Measurements from ENCODE around the gene ADSS2.

The ADSS2 gene

DNA sequence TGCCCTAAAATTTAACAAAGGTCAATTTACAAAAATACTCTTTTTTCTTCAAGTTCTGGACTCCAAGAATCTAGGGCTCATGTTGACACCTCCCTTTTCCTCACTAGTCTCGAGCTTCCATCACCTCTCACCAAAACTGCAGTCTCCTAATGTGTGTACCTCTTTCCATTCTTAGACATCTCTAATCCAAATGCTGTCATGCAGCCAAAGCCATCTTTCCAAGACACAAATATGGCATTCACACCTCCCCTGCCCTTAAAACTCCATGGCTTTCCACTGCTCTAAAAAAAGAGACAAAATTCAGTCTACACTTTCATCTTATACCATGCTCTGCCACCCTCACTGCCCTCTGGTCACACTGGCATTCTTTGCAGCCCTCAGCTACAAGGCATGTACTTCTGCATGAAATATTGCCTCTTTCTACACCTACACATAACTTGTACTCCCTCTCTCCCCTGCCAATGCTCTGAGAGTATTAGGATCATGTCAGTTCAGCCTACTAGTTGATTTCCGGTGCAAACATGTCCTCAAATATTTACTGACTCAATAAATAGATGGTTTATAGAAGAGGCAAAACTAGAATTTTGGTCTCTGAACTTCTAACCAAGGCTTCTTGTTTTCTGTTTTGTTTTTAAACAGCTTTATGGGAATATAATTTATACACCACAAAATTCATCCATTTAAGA, 26.9 kb downstream of the ADSS2 start:
- Histone ChIP-seq H3K4me3 (ENCODE audit: low read depth, low read length) (no peak overlapping the region), H3K9me3 (ENCODE audit: control insufficient read depth, insufficient read depth, low read depth, low read length) (no peaks in the 10 kb centered on the region), H3K9ac (ENCODE audit: low read length) (no peak overlapping the region), H3K36me3 (ENCODE audit: control insufficient read depth, insufficient read depth, low read length) (peaks cover 56% of the 10 kb centered on the region), H3K27ac (ENCODE audit: low read depth, low read length) (no peak overlapping the region), H3K27me3 (ENCODE audit: control insufficient read depth, insufficient read depth, low read length) (no peaks in the 10 kb centered on the region), H3K4me1 (ENCODE audit: control insufficient read depth, insufficient read depth, low read length) (no peaks in the 10 kb centered on the region)

DNA sequence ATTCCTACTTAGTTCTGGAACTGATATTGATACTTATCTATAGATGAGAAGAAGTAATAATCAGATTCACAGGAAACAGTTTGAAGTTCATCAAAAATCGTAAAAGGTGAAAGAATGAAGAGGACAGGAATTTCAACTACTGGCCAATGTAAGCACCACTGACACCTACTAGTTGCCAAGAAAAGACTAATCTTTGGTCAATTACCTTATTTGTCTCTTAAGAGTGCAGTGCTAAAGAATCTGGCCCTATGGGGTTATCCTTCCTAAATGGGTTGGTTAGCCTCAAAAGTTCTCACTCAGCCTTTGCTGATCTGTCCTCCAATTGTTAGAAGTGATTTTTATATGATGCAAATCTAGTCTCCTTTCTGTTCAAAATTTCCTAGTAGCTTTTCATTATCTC, 29.5 kb downstream of the ADSS2 start:
- Histone ChIP-seq H3K4me1 (ENCODE audit: control insufficient read depth, insufficient read depth, low read length) (no peaks in the 10 kb centered on the region), H3K9me3 (ENCODE audit: control insufficient read depth, insufficient read depth, low read depth, low read length) (no peaks in the 10 kb centered on the region), H3K9ac (ENCODE audit: low read length) (no peak overlapping the region), H3K36me3 (ENCODE audit: control insufficient read depth, insufficient read depth, low read length) (peaks cover 80% of the 10 kb centered on the region), H3K27me3 (ENCODE audit: control insufficient read depth, insufficient read depth, low read length) (no peaks in the 10 kb centered on the region), H3K27ac (ENCODE audit: low read depth, low read length) (no peak overlapping the region), H3K4me3 (ENCODE audit: low read depth, low read length) (no peak overlapping the region)

GRCh38 chr1:244419024-244419423, 32.7 kb downstream of the ADSS2 start:
- Histone ChIP-seq H3K27me3 (ENCODE audit: control insufficient read depth, insufficient read depth, low read length) (no peaks in the 10 kb centered on the region), H3K27ac (ENCODE audit: low read depth, low read length) (no peak overlapping the region), H3K4me3 (ENCODE audit: low read depth, low read length) (no peak overlapping the region), H3K4me1 (ENCODE audit: control insufficient read depth, insufficient read depth, low read length) (no peaks in the 10 kb centered on the region), H3K9me3 (ENCODE audit: control insufficient read depth, insufficient read depth, low read depth, low read length) (no peaks in the 10 kb centered on the region), H3K36me3 (ENCODE audit: control insufficient read depth, insufficient read depth, low read length) (peaks cover 99% of the 10 kb centered on the region), H3K9ac (ENCODE audit: low read length) (no peak overlapping the region)

DNA sequence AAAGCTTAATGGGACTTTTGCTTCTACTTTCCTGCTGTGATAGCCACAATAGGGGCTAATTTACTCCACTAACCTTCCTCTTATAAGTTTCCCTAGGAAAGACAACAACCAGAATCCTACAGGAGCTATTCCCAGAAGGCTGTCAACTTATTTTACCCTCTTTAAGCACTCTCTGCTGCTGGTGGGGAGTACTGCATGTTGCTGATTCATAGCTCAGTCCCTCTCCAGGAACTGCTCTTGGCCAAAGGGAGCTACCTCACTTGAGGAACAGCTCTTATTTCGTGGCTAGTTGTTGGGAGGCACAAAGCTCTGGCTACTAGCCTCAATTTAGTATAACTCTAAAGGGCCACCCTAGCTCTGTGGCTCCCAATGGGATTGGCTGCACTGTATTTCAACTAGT, 37.2 kb downstream of the ADSS2 start:
- no peak overlapping the region for H3K4me3 ChIP-seq (ENCODE audit: low read depth, low read length)
- no peak overlapping the region for H3K27ac ChIP-seq (ENCODE audit: low read depth, low read length)
- H3K9ac ChIP-seq (ENCODE audit: low read length): no peak overlapping the region
- peaks cover 96% of the 10 kb centered on the region for H3K36me3 ChIP-seq (ENCODE audit: control insufficient read depth, insufficient read depth, low read length)
- no peaks in the 10 kb centered on the region for H3K4me1 ChIP-seq (ENCODE audit: control insufficient read depth, insufficient read depth, low read length)
- H3K9me3 ChIP-seq (ENCODE audit: control insufficient read depth, insufficient read depth, low read depth, low read length): no peaks in the 10 kb centered on the region
- no peaks in the 10 kb centered on the region for H3K27me3 ChIP-seq (ENCODE audit: control insufficient read depth, insufficient read depth, low read length)

DNA sequence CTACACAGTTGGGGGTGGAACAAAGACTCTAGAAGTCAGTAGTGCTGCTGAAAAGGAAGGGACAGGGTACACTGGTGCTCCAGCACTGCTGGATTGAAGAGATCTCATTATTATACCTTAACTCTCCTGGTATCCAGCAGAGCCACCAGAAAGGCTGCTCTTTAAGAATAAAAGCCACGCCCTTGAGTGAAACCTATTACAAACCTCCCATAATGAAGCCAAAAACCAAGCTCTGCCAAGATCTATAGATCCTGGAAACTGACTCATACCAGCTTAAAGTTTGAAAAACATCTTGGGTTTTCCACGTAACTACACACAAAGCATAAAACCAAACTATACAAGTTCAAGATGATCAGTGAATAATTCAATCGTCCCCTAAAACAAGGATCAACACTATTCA, 38.0 kb downstream of the ADSS2 start:
- no peak overlapping the region for H3K4me3 ChIP-seq (ENCODE audit: low read depth, low read length)
- no peaks in the 10 kb centered on the region for H3K9me3 ChIP-seq (ENCODE audit: control insufficient read depth, insufficient read depth, low read depth, low read length)
- H3K27ac ChIP-seq (ENCODE audit: low read depth, low read length): peak overlapping the region; percentile 24; the same call in 1 of the 2 replicates
- H3K4me1 ChIP-seq (ENCODE audit: control insufficient read depth, insufficient read depth, low read length): no peaks in the 10 kb centered on the region
- H3K36me3 ChIP-seq (ENCODE audit: control insufficient read depth, insufficient read depth, low read length): peaks cover 96% of the 10 kb centered on the region
- peak overlapping the region; percentile 24 for H3K9ac ChIP-seq (ENCODE audit: low read length)
- no peaks in the 10 kb centered on the region for H3K27me3 ChIP-seq (ENCODE audit: control insufficient read depth, insufficient read depth, low read length)

- H3K27ac ChIP-seq (ENCODE audit: low read depth, low read length): no peak overlapping the region
- no peaks in the 10 kb centered on the region for H3K9me3 ChIP-seq (ENCODE audit: control insufficient read depth, insufficient read depth, low read depth, low read length)
- H3K9ac ChIP-seq (ENCODE audit: low read length): no peak overlapping the region
- no peak overlapping the region for H3K4me3 ChIP-seq (ENCODE audit: low read depth, low read length)
- H3K4me1 ChIP-seq (ENCODE audit: control insufficient read depth, insufficient read depth, low read length): no peaks in the 10 kb centered on the region
- peaks cover 90% of the 10 kb centered on the region for H3K36me3 ChIP-seq (ENCODE audit: control insufficient read depth, insufficient read depth, low read length)
- no peaks in the 10 kb centered on the region for H3K27me3 ChIP-seq (ENCODE audit: control insufficient read depth, insufficient read depth, low read length)
Observed at GRCh38 chr1:244412176-244412575, 39.5 kb downstream of the ADSS2 start.

DNA sequence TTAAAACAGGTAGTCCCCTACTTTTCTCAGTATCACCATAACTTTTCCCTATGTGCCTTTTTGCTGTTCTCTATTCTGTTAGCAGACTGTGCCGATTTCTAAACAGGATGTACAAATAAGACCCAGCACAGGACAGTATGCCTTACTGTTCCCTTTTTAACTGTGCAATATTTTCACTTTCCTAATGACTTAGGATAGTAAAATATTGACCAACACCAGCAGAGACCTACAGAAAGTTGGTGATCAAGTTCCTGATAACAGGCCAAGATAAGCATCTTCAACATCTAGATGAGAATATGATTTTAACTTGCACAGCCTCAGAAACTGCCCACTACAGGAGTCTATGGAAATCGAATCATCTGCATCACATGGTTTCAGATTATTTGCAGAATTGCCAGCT, 42.0 kb downstream of the ADSS2 start:
- H3K36me3 ChIP-seq (ENCODE audit: control insufficient read depth, insufficient read depth, low read length): peaks cover 77% of the 10 kb centered on the region
- H3K4me1 ChIP-seq (ENCODE audit: control insufficient read depth, insufficient read depth, low read length): no peaks in the 10 kb centered on the region
- H3K9me3 ChIP-seq (ENCODE audit: control insufficient read depth, insufficient read depth, low read depth, low read length): no peaks in the 10 kb centered on the region
- H3K9ac ChIP-seq (ENCODE audit: low read length): no peak overlapping the region
- no peak overlapping the region for H3K4me3 ChIP-seq (ENCODE audit: low read depth, low read length)
- H3K27ac ChIP-seq (ENCODE audit: low read depth, low read length): no peak overlapping the region
- no peaks in the 10 kb centered on the region for H3K27me3 ChIP-seq (ENCODE audit: control insufficient read depth, insufficient read depth, low read length)

- H3K27ac ChIP-seq (ENCODE audit: low read depth, low read length): no peak overlapping the region
- no peaks in the 10 kb centered on the region for H3K27me3 ChIP-seq (ENCODE audit: control insufficient read depth, insufficient read depth, low read length)
- H3K4me1 ChIP-seq (ENCODE audit: control insufficient read depth, insufficient read depth, low read length): no peaks in the 10 kb centered on the region
- no peak overlapping the region for H3K4me3 ChIP-seq (ENCODE audit: low read depth, low read length)
- no peak overlapping the region for H3K9ac ChIP-seq (ENCODE audit: low read length)
- peaks cover 19% of the 10 kb centered on the region; the same call in 1 of the 2 replicates for H3K9me3 ChIP-seq (ENCODE audit: control insufficient read depth, insufficient read depth, low read depth, low read length)
- peaks cover 73% of the 10 kb centered on the region for H3K36me3 ChIP-seq (ENCODE audit: control insufficient read depth, insufficient read depth, low read length)
Observed at GRCh38 chr1:244406337-244406736, 45.4 kb downstream of the ADSS2 start.

DNA sequence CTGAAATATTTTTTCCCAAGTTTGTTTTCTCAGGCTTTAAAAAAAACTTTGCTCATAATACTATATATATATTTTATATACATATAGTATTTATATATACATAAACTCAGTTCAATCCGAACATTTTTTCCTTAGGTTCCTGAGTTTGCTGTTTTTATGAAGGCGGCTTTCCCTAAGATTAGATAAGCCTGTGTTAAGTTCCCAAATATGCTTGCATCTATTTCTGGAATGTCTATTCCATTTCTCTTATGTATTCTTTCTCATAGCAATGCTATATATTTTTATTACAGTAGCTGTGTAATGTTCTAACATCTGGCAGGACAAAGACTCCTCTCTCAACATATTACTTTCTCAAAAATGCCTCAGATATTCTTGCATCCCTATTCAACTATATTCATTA, 45.9 kb downstream of the ADSS2 start:
- Histone ChIP-seq H3K4me1 (ENCODE audit: control insufficient read depth, insufficient read depth, low read length) (no peaks in the 10 kb centered on the region), H3K27me3 (ENCODE audit: control insufficient read depth, insufficient read depth, low read length) (no peaks in the 10 kb centered on the region), H3K36me3 (ENCODE audit: control insufficient read depth, insufficient read depth, low read length) (peaks cover 75% of the 10 kb centered on the region), H3K4me3 (ENCODE audit: low read depth, low read length) (no peak overlapping the region), H3K27ac (ENCODE audit: low read depth, low read length) (no peak overlapping the region), H3K9ac (ENCODE audit: low read length) (no peak overlapping the region), H3K9me3 (ENCODE audit: control insufficient read depth, insufficient read depth, low read depth, low read length) (peaks cover 23% of the 10 kb centered on the region; the same call in 1 of the 2 replicates)

GRCh38 chr1:244403431-244403830, 48.3 kb downstream of the ADSS2 start:
- peaks cover 52% of the 10 kb centered on the region for H3K36me3 ChIP-seq (ENCODE audit: control insufficient read depth, insufficient read depth, low read length)
- H3K4me3 ChIP-seq (ENCODE audit: low read depth, low read length): no peak overlapping the region
- H3K9ac ChIP-seq (ENCODE audit: low read length): no peak overlapping the region
- no peaks in the 10 kb centered on the region for H3K27me3 ChIP-seq (ENCODE audit: control insufficient read depth, insufficient read depth, low read length)
- H3K27ac ChIP-seq (ENCODE audit: low read depth, low read length): no peak overlapping the region
- peaks cover 32% of the 10 kb centered on the region; the same call in 1 of the 2 replicates for H3K9me3 ChIP-seq (ENCODE audit: control insufficient read depth, insufficient read depth, low read depth, low read length)
- no peaks in the 10 kb centered on the region for H3K4me1 ChIP-seq (ENCODE audit: control insufficient read depth, insufficient read depth, low read length)

DNA sequence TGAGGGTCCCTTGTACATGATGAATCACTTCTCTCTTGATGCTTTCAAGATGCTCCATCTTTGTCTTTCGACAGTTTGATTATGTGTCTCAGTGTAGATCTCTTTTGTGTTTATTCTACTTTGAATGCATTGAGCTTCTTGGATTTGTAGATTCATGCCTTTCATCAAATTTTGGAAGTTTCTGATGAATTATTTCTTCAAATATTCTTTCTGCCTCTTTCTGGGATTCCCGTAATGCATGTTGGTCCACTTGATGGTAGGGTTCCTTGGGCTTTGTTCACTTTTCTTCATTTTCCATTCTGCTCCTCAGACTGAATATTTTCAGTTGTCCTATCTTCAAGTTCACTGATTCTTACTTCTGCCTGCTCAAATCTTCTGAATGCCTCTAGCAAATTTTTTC, 50.7 kb downstream of the ADSS2 start:
- H3K9ac ChIP-seq (ENCODE audit: low read length): no peak overlapping the region
- 0 out of 2 replicates have a peak, but pooled peaks cover 5% of the 10 kb centered on the region for H3K4me1 ChIP-seq (ENCODE audit: control insufficient read depth, insufficient read depth, low read length)
- H3K27me3 ChIP-seq (ENCODE audit: control insufficient read depth, insufficient read depth, low read length): no peaks in the 10 kb centered on the region
- no peak overlapping the region for H3K4me3 ChIP-seq (ENCODE audit: low read depth, low read length)
- no peak overlapping the region for H3K27ac ChIP-seq (ENCODE audit: low read depth, low read length)
- peaks cover 42% of the 10 kb centered on the region for H3K36me3 ChIP-seq (ENCODE audit: control insufficient read depth, insufficient read depth, low read length)
- peaks cover 32% of the 10 kb centered on the region; the same call in 1 of the 2 replicates for H3K9me3 ChIP-seq (ENCODE audit: control insufficient read depth, insufficient read depth, low read depth, low read length)
